Hepatocyte (in vitro differentiated cells): ENCODE data around the gene ESPNL. TPM values are rescaled to one million over a fixed set of nuclear protein-coding genes. Genes with fewer than 3 reads are reported as not detected.

Experiments used
- DNase-seq: peaks from one replicate; pipeline ENCODE4 v3.0.0-alpha.2; 2016; ENCODE audit warnings: low spot score
- H2AFZ ChIP-seq: fragments of 200-600 bp; sonication (generic); 2 replicates; pipeline ENCODE4 v1.6.0; 2016; ENCODE audit warnings: antibody characterized with exemption, mild to moderate bottlenecking
- H3K27ac ChIP-seq: fragments of 200-600 bp; sonication (generic); 2 replicates; pipeline ENCODE4 v1.5.1; 2016; ENCODE audit warnings: mild to moderate bottlenecking
- H3K27me3 ChIP-seq: fragments of 200-600 bp; sonication (generic); 2 replicates; pipeline ENCODE4 v1.6.1; 2016
- H3K36me3 ChIP-seq: fragments of 200-600 bp; sonication (generic); replicated peaks from 2 replicates; pipeline ENCODE4 v1.5.1; 2016; ENCODE audit warnings: low read depth; ENCODE audit not compliant: insufficient read depth
- H3K4me1 ChIP-seq: fragments of 200-600 bp; sonication (generic); 2 replicates; pipeline ENCODE4 v1.5.1; 2016; ENCODE audit warnings: mild to moderate bottlenecking, moderate library complexity; ENCODE audit not compliant: insufficient read depth
- H3K4me2 ChIP-seq: fragments of 200-600 bp; sonication (generic); 2 replicates; pipeline ENCODE4 v1.6.0; 2016
- H3K4me3 ChIP-seq: fragments of 200-600 bp; sonication (generic); 2 replicates; pipeline ENCODE4 v1.5.1; 2016; ENCODE audit warnings: mild to moderate bottlenecking
- H3K79me2 ChIP-seq: fragments of 200-600 bp; sonication (generic); 2 replicates; pipeline ENCODE4 v1.6.0; 2017; ENCODE audit warnings: mild to moderate bottlenecking
- H3K9me2 ChIP-seq: fragments of 200-600 bp; sonication (generic); replicated peaks from 2 replicates; pipeline ENCODE4 v1.6.0; 2017; ENCODE audit warnings: mild to moderate bottlenecking; ENCODE audit not compliant: insufficient read depth
- H3K9me3 ChIP-seq: fragments of 200-600 bp; sonication (generic); 2 replicates; pipeline ENCODE4 v1.5.1; 2016; ENCODE audit warnings: low read depth, mild to moderate bottlenecking
- H4K20me1 ChIP-seq: fragments of 200-600 bp; sonication (generic); 2 replicates; pipeline ENCODE4 v1.6.0; 2016; ENCODE audit warnings: mild to moderate bottlenecking; ENCODE audit not compliant: insufficient read depth, poor library complexity, severe bottlenecking
- CTCF ChIP-seq: fragments of 200-600 bp; sonication (generic); IDR thresholded peaks from 2 replicates; pipeline ENCODE4 v1.5.1; 2016; ENCODE audit warnings: antibody characterized with exemption, mild to moderate bottlenecking; ENCODE audit not compliant: poor library complexity
- EZH2 ChIP-seq: fragments of 200-600 bp; sonication (generic); IDR thresholded peaks from 2 replicates; pipeline ENCODE4 v1.6.1; 2016; ENCODE audit warnings: antibody characterized with exemption, mild to moderate bottlenecking, borderline replicate concordance
- EZH2phosphoT487 ChIP-seq: fragments of 200-600 bp; sonication (generic); IDR thresholded peaks from one replicate; pipeline ENCODE4 v1.6.1; 2018; ENCODE audit warnings: antibody characterized with exemption, mild to moderate bottlenecking, low read depth, moderate library complexity; ENCODE audit not compliant: unreplicated experiment, severe bottlenecking
- WGBS: methylation state at CpG from one replicate; pipeline ENCODE4 v1.1.6; 2016; ENCODE audit warnings: low lambda C conversion rate; ENCODE audit errors: missing lambda C conversion rate; 5-methylcytosine and 5-hydroxymethylcytosine counted together
- polyA plus RNA-seq: library from polyadenylated mRNA; unstranded; fragments of >200 nt; fragmentation: Nextera tagmentation; extraction: Ambion mirVana; gene quantifications from 2 replicates; pipeline ENCODE4 v1.2.1, GENCODE V29; 2016
- total RNA-seq: library from RNA; depleted of rRNA; stranded (reverse); fragments of >200 nt; gene quantifications from 2 replicates; pipeline ENCODE4 v1.2.3, GENCODE V29; 2014

ESPNL gene
- total and polyA plus RNA-seq, 2 experiments from 2014 or later: 0.27 to 0.62 TPM

GRCh38 chr2:238167761-238168160 lies 67.6 kb downstream of the ESPNL start:
- 93% methylated on average over 8 of the region's 8 CpGs for WGBS
- DNase-seq: no peak
- TF ChIP-seq EZH2phosphoT487 (no peak), EZH2 (no peak)
- Histone ChIP-seq H4K20me1 (no peaks in the 10 kb centered on the region), H3K9me3 (no peaks in the 10 kb centered on the region), H3K4me2 (no peak overlapping the region), H3K79me2 (no peaks in the 10 kb centered on the region), H3K4me1 (peaks cover 15% of the 10 kb centered on the region), H2AFZ (no peak overlapping the region), H3K27me3 (peaks cover 17% of the 10 kb centered on the region), H3K9me2 (no peaks in the 10 kb centered on the region), H3K27ac (no peak overlapping the region), H3K4me3 (no peak overlapping the region), H3K36me3 (no peaks in the 10 kb centered on the region)

GRCh38 chr2:238168196-238169047 lies 68.3 kb downstream of the ESPNL start:
- no peak overlapping the region for H2AFZ ChIP-seq
- DNase-seq: no peak
- WGBS: 92% methylated on average over 13 of the region's 13 CpGs
- no peaks in the 10 kb centered on the region for H3K36me3 ChIP-seq
- peaks cover 11% of the 10 kb centered on the region for H3K27me3 ChIP-seq
- H3K4me2 ChIP-seq: no peak overlapping the region
- H3K27ac ChIP-seq: peak overlapping the region; percentile 45
- H3K9me3 ChIP-seq: no peaks in the 10 kb centered on the region
- H4K20me1 ChIP-seq: no peaks in the 10 kb centered on the region
- H3K4me1 ChIP-seq: peaks cover 13% of the 10 kb centered on the region
- no peaks in the 10 kb centered on the region for H3K9me2 ChIP-seq
- TF ChIP-seq EZH2 (no peak), CTCF (no peak), EZH2phosphoT487 (no peak)
- no peak overlapping the region for H3K4me3 ChIP-seq
- no peaks in the 10 kb centered on the region for H3K79me2 ChIP-seq

GRCh38 chr2:238169048-238169707 lies 69.0 kb downstream of the ESPNL start:
- Histone ChIP-seq H4K20me1 (no peaks in the 10 kb centered on the region), H3K79me2 (no peaks in the 10 kb centered on the region), H3K27ac (peak overlapping the region; percentile 84), H2AFZ (no peak overlapping the region), H3K4me3 (no peak overlapping the region), H3K27me3 (peaks cover 3% of the 10 kb centered on the region), H3K4me2 (no peak overlapping the region), H3K9me2 (no peaks in the 10 kb centered on the region), H3K36me3 (no peaks in the 10 kb centered on the region), H3K4me1 (peaks cover 11% of the 10 kb centered on the region), H3K9me3 (no peaks in the 10 kb centered on the region)
- WGBS: 62% methylated on average over 6 of the region's 6 CpGs
- no peak for DNase-seq
- TF ChIP-seq EZH2: no peak
- no peak for TF ChIP-seq CTCF
- TF ChIP-seq EZH2phosphoT487: no peak

- no peak overlapping the region for H3K4me3 ChIP-seq
- no peak overlapping the region for H3K4me2 ChIP-seq
- H3K4me1 ChIP-seq: peaks cover 11% of the 10 kb centered on the region
- no peak for TF ChIP-seq CTCF
- no peak for TF ChIP-seq EZH2phosphoT487
- no peak for TF ChIP-seq EZH2
- peak overlapping the region; percentile 84 for H3K27ac ChIP-seq
- peak; percentile 51 for DNase-seq
- no peaks in the 10 kb centered on the region for H3K9me3 ChIP-seq
- WGBS: 86% methylated on average over 5 of the region's 5 CpGs
- H3K79me2 ChIP-seq: no peaks in the 10 kb centered on the region
- no peak overlapping the region for H2AFZ ChIP-seq
- no peaks in the 10 kb centered on the region for H3K27me3 ChIP-seq
- no peaks in the 10 kb centered on the region for H4K20me1 ChIP-seq
- no peaks in the 10 kb centered on the region for H3K36me3 ChIP-seq
- H3K9me2 ChIP-seq: no peaks in the 10 kb centered on the region
These were observed 69.6 kb downstream of the ESPNL start for GRCh38 chr2:238169708-238170251.
